Neutrophil (primary cell): ENCODE results near the gene NOS3.
A peak's percentile ranks its signal among the peaks of the same experiment; 100 is the strongest.

Source experiments
- H3K27ac ChIP-seq: fragments of 200-600 bp; sonication (generic); 2 replicates; pipeline ENCODE4 v1.5.1; 2016; ENCODE audit warnings: mild to moderate bottlenecking, moderate library complexity
- H3K27me3 ChIP-seq: fragments of 200-600 bp; sonication (generic); 2 replicates; pipeline ENCODE4 v1.6.0; 2016; ENCODE audit warnings: mild to moderate bottlenecking
- H3K36me3 ChIP-seq: fragments of 200-600 bp; sonication (generic); 2 replicates; pipeline ENCODE4 v1.5.1; 2017
- H3K4me1 ChIP-seq, 2 experiments: fragments of 200-600 bp in 1 of 2; sonication (generic) in 1 of 2; 1 replicate in 1 of 2; 2 replicates in 1 of 2; pipeline versions ENCODE4 v1.5.1 to v1.6.1; 2013 to 2016; ENCODE audit warnings: low read depth in 1 of 2, low read length in 1 of 2, mild to moderate bottlenecking in 1 of 2, moderate library complexity in 1 of 2; ENCODE audit not compliant: control insufficient read depth in 1 of 2, insufficient read depth in 1 of 2
- H3K4me3 ChIP-seq, 2 experiments: fragments of 200-600 bp in 1 of 2; sonication (generic) in 1 of 2; 1 replicate in 1 of 2; 2 replicates in 1 of 2; pipeline ENCODE4 v1.5.1; 2013 to 2016; ENCODE audit warnings: low read depth in 1 of 2, low read length in 1 of 2, mild to moderate bottlenecking in 1 of 2, moderate library complexity in 1 of 2
- H3K9me3 ChIP-seq: fragments of 200-600 bp; sonication (generic); 2 replicates; pipeline ENCODE4 v1.5.1; 2016
- CTCF ChIP-seq: fragments of 200-600 bp; sonication (generic); IDR thresholded peaks from 2 replicates; pipeline ENCODE4 v1.5.1; 2016; ENCODE audit warnings: antibody characterized with exemption

The NOS3 gene

GRCh38 chr7:150971242-150972022 lies 19.4 kb upstream of the NOS3 start:
- H3K36me3 ChIP-seq: no peaks in the 10 kb centered on the region
- no peak overlapping the region for H3K4me3 ChIP-seq
- no peak for TF ChIP-seq CTCF
- no peaks in the 10 kb centered on the region for H3K9me3 ChIP-seq
- H3K27ac ChIP-seq: no peak overlapping the region
- peaks cover 99% of the 10 kb centered on the region for H3K27me3 ChIP-seq
- peaks cover 0 to 8% of the 10 kb centered on the region in 2 experiments for H3K4me1 ChIP-seq

- Histone ChIP-seq H3K27ac (no peak overlapping the region), H3K4me1 (peaks cover 0 to 8% of the 10 kb centered on the region in 2 experiments), H3K27me3 (peaks cover 99% of the 10 kb centered on the region), H3K9me3 (no peaks in the 10 kb centered on the region), H3K36me3 (no peaks in the 10 kb centered on the region), H3K4me3 (no peak overlapping the region)
- TF ChIP-seq CTCF: no peak
Measured at GRCh38 chr7:150972023-150972468, 18.8 kb upstream of the NOS3 start.

GRCh38 chr7:150972741-150973140 lies 18.1 kb upstream of the NOS3 start:
- H3K4me1 ChIP-seq: peaks cover 0 to 8% of the 10 kb centered on the region in 2 experiments
- H3K27me3 ChIP-seq: peaks cover 99% of the 10 kb centered on the region
- TF ChIP-seq CTCF: no peak

GRCh38 chr7:150973571-150974451 lies 17.0 kb upstream of the NOS3 start:
- H3K36me3 ChIP-seq: no peaks in the 10 kb centered on the region
- H3K27ac ChIP-seq: no peak overlapping the region
- H3K9me3 ChIP-seq: no peaks in the 10 kb centered on the region
- H3K27me3 ChIP-seq: peaks cover 97% of the 10 kb centered on the region
- H3K4me3 ChIP-seq: no peak overlapping the region
- H3K4me1 ChIP-seq: peaks cover 0 to 8% of the 10 kb centered on the region in 2 experiments
- TF ChIP-seq CTCF: no peak

More at GRCh38 chr7:150972741-150973140, 18.1 kb upstream of the NOS3 start:
- Histone ChIP-seq H3K27ac (no peak overlapping the region), H3K9me3 (no peaks in the 10 kb centered on the region), H3K4me3 (no peak overlapping the region), H3K36me3 (no peaks in the 10 kb centered on the region)

- no peak for TF ChIP-seq CTCF
- no peak overlapping the region for H3K27ac ChIP-seq
- peak overlapping the region in 1 of 2 experiments; percentile 21 for H3K4me3 ChIP-seq
- no peaks in the 10 kb centered on the region for H3K9me3 ChIP-seq
- H3K27me3 ChIP-seq: peaks cover 97% of the 10 kb centered on the region
- H3K4me1 ChIP-seq: peaks cover 0 to 8% of the 10 kb centered on the region in 2 experiments
- H3K36me3 ChIP-seq: no peaks in the 10 kb centered on the region
Measured at GRCh38 chr7:150974468-150975391, 16.1 kb upstream of the NOS3 start.
